ENCODE data around the gene PHACTR3.
A peak's percentile ranks its signal among the peaks of the same experiment; 100 is the strongest.
"Not testable (repeated sequence)": the region's sequence is repeated elsewhere in the genome, so short reads cannot be mapped to it uniquely, and the experiment has no call there.

The PHACTR3 gene

GRCh38 chr20:59589086-59589684 is 15.2 kb upstream of the PHACTR3 start:
- no peak for DNase-seq

- DNase-seq: no peak
Observed at GRCh38 chr20:59591061-59591460, 13.3 kb upstream of the PHACTR3 start.

- DNase-seq: no peak
Observed at GRCh38 chr20:59596690-59597089, 7.7 kb upstream of the PHACTR3 start.

- no peak for DNase-seq
Observed at GRCh38 chr20:59597240-59597639, 7.1 kb upstream of the PHACTR3 start.

GRCh38 chr20:59598625-59599310 is 5.6 kb upstream of the PHACTR3 start:
- DNase-seq: peak; percentile 23 to 30

GRCh38 chr20:59599941-59600340 is 4.4 kb upstream of the PHACTR3 start:
- no peak for DNase-seq

- peak in 1 of 2 experiments; percentile 5 for DNase-seq
Observed at GRCh38 chr20:59600472-59600871, 3.9 kb upstream of the PHACTR3 start.

- no peak for DNase-seq
Observed at GRCh38 chr20:59602546-59603080, 1.7 kb upstream of the PHACTR3 start.

DNA sequence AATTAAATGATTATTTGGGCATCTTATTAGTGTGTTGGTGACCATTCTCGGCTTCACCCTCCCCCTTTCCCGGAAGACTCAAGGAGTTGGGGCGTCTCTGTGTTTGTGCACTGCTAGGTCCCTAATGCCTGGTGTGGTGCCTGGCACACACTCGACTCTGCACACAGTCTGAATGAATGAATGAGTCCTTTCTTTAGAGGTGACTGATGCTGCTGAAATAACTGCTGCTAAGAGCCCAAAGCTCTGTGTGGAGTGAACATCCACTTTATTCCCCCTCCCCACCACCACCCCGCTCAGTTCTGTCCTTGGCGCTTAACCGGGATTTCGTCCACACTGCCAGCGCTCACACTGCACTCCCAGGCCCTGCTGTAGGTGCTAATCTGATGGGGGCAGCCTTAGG is 1.2 kb upstream of the PHACTR3 start:
- no peak for DNase-seq

DNA sequence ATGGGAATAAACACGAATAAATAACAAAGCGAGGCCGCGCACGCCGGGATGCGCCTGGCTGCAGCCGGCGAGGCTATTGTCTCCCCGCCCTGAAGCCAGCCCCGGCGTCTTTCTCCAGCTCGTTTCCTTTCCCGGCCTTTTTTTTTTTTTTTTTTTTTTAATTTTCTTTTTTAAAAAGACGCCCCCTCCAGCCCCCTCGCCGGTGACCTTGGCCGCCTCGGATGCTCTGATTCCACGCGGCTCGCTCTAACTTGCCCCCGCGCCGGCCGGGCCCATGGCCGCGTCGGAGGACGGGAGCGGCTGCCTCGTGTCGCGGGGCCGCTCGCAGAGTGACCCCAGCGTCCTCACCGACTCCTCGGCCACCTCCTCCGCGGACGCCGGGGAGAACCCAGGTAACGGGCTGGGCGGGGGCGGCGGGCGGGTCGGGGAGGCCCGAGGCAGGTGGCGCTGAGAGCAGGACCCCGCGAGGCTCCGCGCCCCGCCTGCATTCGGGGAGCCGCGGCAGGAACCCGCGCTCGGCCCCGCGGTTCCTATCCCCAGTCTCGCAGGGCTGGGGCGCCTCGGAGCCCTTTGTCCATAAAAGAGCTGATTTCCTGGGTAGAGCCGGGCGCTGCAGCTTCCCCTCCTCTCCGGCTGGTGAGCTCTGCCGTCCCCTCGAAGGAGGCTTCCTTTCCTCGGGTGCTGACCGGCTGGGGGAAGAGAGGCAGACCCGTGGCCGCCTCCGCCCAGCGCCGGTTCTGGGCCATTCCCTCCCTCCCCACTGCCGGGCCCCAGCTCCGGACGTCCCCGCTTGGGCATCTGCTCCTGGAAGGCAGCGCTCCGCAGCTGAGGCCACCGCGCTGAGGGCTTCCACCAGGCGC is 631 bp downstream of the PHACTR3 start:
- DNase-seq: no peak

- no peak for DNase-seq
Observed at GRCh38 chr20:59605601-59606364, 1.4 kb downstream of the PHACTR3 start.

DNA sequence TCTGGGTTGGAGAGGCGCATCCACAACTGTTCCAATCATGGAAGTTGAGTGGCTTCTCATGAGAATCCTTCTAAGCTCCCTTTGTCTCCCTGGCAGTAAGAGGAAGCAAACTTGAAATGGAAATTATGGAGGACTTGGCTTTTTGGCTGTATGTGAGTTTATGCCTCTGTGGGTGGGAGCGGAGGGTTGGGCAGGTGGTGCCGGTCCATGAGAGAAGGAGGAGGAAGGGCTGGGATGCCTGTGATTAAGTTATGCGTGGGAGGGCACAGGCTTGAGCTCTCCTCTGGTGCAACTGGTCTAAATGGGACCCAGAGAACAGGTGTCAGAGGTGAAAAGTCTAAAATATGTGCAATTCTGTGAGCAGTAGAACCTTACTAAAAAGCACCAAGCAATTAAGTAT is 2.2 kb downstream of the PHACTR3 start:
- DNase-seq: no peak

- no peak for DNase-seq
Observed at GRCh38 chr20:59608396-59608795, 4.1 kb downstream of the PHACTR3 start.

GRCh38 chr20:59608871-59609270 is 4.5 kb downstream of the PHACTR3 start:
- no peak for DNase-seq

DNA sequence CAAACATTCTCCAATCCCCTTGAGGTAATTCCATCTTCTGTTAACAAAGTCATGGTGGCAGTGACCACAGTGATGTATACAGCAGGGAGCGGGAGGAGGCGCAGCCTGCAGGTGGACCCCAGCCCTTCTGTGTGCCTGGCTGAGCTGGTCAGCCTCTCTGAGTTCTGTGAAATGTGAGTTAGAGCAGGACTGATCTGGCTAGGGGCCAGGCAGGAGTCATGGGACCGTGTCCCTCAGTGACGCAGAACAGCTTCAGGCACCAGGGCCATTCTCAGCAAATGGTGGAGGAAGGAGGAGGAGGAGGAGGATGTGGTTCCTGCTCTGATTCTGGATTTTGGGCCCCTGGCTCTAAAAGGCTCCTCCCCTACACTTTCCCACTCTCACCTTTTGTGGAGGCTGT is 6.9 kb downstream of the PHACTR3 start:
- no peak for DNase-seq

GRCh38 chr20:59613861-59614260 is 9.5 kb downstream of the PHACTR3 start:
- DNase-seq: no peak

GRCh38 chr20:59614714-59615113 is 10.4 kb downstream of the PHACTR3 start:
- no peak for DNase-seq

GRCh38 chr20:59616306-59616705 is 12.0 kb downstream of the PHACTR3 start:
- DNase-seq: no peak

DNA sequence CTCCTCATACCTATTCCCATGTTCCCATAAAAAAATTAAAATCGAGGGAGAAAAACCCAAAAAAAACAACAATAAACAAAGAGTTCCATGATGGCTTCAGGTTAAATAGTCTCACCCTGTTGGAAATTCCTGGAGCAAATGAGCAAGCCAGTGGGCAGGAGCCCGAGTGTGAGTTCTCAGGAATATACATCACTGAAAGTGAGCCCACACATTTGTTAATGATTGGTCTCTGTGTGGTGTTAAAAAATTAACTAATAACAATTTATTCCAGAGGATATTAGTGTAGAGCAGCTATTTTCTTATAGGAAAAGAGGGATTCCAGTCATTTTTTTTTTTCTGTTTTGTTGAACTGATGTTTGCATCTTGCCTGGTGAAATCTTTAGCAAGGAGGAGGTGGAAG is 12.9 kb downstream of the PHACTR3 start:
- DNase-seq: no peak

DNA sequence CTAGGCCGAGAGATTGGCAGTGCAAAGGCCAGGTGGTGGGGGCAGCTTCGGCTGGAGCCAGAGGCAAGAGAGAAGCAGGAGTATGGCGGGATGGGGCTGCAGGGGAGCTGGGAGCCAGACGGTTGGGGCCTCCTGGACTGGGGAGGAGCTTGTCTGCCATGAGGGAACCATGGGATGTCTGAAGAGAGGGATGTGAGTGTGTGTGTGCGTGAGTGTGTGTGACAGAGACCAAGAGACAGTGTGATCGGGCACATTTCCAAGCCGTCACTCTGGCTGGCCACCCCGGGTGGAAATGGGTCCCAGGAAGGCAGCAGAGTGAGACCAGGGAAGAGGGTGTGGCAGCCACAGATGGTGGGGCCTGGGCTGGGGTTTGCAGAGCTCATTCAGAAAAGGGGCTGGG is 13.8 kb downstream of the PHACTR3 start:
- DNase-seq: no peak

- DNase-seq: not testable (repeated sequence)
Observed at GRCh38 chr20:59618585-59618984, 14.2 kb downstream of the PHACTR3 start.

DNA sequence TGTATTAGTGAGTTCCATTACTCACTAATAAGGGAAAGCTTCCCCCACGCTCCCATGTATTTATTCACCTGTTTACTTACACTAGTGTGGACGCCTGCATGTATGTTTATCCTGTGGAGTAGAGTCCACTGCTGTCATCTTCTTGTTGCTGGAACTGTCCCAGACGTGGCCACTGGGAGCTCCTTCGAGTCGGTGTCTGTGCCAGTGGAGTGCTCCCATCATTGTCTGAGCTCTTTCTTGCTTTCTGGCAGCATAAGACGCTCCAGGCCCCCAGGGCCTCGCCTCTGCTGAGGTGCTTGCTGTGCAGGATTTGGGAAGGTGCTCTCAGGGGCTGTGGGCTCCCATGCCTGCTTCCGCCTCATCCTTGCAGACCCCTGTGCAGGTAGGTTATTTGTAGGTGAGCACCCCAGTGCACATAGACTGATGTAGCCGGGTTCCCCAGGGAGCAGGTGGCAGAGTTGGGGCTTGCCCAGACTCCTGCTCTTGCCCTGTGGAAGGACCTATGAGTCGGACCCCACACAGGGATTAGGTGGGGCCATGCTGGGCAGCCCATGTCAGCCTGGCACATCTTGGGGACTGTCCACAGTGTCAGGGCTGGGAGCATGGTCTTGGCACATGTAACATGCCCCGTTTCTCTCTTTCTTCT is 16.6 kb downstream of the PHACTR3 start:
- no peak for DNase-seq

Measured in AML-193 (cell line).